ENCODE measurements around the gene LAG3. TPM values are rescaled to one million over a fixed set of nuclear protein-coding genes. Genes with fewer than 3 reads are reported as not detected.

Gene LAG3
- total RNA-seq, 1 experiment from 2014 or later = 4.1 TPM

- Histone ChIP-seq H3K27me3 (replicated peaks; ENCODE audit: insufficient read depth, low read depth, low read length, poor library complexity) (no peaks in the 10 kb centered on the region), H3K4me3 (ENCODE audit: low read depth, low read length, poor library complexity, severe bottlenecking) (no peak overlapping the region), H3K4me1 (ENCODE audit: insufficient read depth, low read length, poor library complexity, severe bottlenecking) (peaks cover 8% of the 10 kb centered on the region), H3K36me3 (ENCODE audit: insufficient read depth, low read length, poor library complexity, severe bottlenecking) (peaks cover 5% of the 10 kb centered on the region), H3K9me3 (ENCODE audit: low read depth, low read length, poor library complexity, severe bottlenecking) (no peaks in the 10 kb centered on the region), H3K27ac (ENCODE audit: low read depth, low read length, poor library complexity, severe bottlenecking) (no peak overlapping the region)
- TF ChIP-seq, protein P1, sequence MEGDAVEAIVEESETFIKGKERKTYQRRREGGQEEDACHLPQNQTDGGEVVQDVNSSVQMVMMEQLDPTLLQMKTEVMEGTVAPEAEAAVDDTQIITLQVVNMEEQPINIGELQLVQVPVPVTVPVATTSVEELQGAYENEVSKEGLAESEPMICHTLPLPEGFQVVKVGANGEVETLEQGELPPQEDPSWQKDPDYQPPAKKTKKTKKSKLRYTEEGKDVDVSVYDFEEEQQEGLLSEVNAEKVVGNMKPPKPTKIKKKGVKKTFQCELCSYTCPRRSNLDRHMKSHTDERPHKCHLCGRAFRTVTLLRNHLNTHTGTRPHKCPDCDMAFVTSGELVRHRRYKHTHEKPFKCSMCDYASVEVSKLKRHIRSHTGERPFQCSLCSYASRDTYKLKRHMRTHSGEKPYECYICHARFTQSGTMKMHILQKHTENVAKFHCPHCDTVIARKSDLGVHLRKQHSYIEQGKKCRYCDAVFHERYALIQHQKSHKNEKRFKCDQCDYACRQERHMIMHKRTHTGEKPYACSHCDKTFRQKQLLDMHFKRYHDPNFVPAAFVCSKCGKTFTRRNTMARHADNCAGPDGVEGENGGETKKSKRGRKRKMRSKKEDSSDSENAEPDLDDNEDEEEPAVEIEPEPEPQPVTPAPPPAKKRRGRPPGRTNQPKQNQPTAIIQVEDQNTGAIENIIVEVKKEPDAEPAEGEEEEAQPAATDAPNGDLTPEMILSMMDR (conservative IDR thresholded peaks at IDR 0.05; ENCODE audit: low read depth, low read length) = no peak
- TF ChIP-seq EZH2 (IDR thresholded peaks at IDR 0.05; ENCODE audit: borderline replicate concordance, low read depth, low read length, poor library complexity, severe bottlenecking) = no peak
- no TSS peak for BruUV-seq (replicated peaks)
- CTCF ChIA-PET = no interaction called here
- DNase-seq (ENCODE audit: low spot score) = no peak
- intact Hi-C loops (cut with micrococcal nuclease; ENCODE audit: unreplicated experiment) = no loop called here
- POLR2A ChIA-PET (ENCODE audit: low non-redundant PET) = no interaction called here
Observed at GRCh38 chr12:6782119-6782518, 9.8 kb downstream of the LAG3 start.

GRCh38 chr12:6782850-6783566, 10.7 kb downstream of the LAG3 start:
- BruUV-seq (replicated peaks) = no TSS peak
- no peak for TF ChIP-seq EZH2 (IDR thresholded peaks at IDR 0.05; ENCODE audit: borderline replicate concordance, low read depth, low read length, poor library complexity, severe bottlenecking)
- TF ChIP-seq, protein P1 (conservative IDR thresholded peaks at IDR 0.05; ENCODE audit: low read depth, low read length) = no peak
- ChIA-PET CTCF (no interaction called here), POLR2A (ENCODE audit: low non-redundant PET) (no interaction called here)
- Histone ChIP-seq H3K36me3 (ENCODE audit: insufficient read depth, low read length, poor library complexity, severe bottlenecking) (no peaks in the 10 kb centered on the region), H3K4me1 (ENCODE audit: insufficient read depth, low read length, poor library complexity, severe bottlenecking) (peaks cover 8% of the 10 kb centered on the region), H3K4me3 (ENCODE audit: low read depth, low read length, poor library complexity, severe bottlenecking) (no peak overlapping the region), H3K27ac (ENCODE audit: low read depth, low read length, poor library complexity, severe bottlenecking) (no peak overlapping the region), H3K27me3 (replicated peaks; ENCODE audit: insufficient read depth, low read depth, low read length, poor library complexity) (no peaks in the 10 kb centered on the region), H3K9me3 (ENCODE audit: low read depth, low read length, poor library complexity, severe bottlenecking) (no peaks in the 10 kb centered on the region)
- intact Hi-C loops (cut with micrococcal nuclease; ENCODE audit: unreplicated experiment) = no loop called here
- no peak for DNase-seq (ENCODE audit: low spot score)

- H3K27me3 ChIP-seq (replicated peaks; ENCODE audit: insufficient read depth, low read depth, low read length, poor library complexity) = no peaks in the 10 kb centered on the region
- BruUV-seq (replicated peaks) = no TSS peak
- H3K27ac ChIP-seq (ENCODE audit: low read depth, low read length, poor library complexity, severe bottlenecking) = no peak overlapping the region
- no peak overlapping the region for H3K4me3 ChIP-seq (ENCODE audit: low read depth, low read length, poor library complexity, severe bottlenecking)
- H3K9me3 ChIP-seq (ENCODE audit: low read depth, low read length, poor library complexity, severe bottlenecking) = no peaks in the 10 kb centered on the region
- H3K4me1 ChIP-seq (ENCODE audit: insufficient read depth, low read length, poor library complexity, severe bottlenecking) = peaks cover under 1% of the 10 kb centered on the region
- no peak for TF ChIP-seq EZH2 (IDR thresholded peaks at IDR 0.05; ENCODE audit: borderline replicate concordance, low read depth, low read length, poor library complexity, severe bottlenecking)
- TF ChIP-seq, protein P1 (conservative IDR thresholded peaks at IDR 0.05; ENCODE audit: low read depth, low read length) = no peak
- ChIA-PET CTCF (no interaction called here), POLR2A (ENCODE audit: low non-redundant PET) (no interaction called here)
- no peak for DNase-seq (ENCODE audit: low spot score)
- intact Hi-C loops (cut with micrococcal nuclease; ENCODE audit: unreplicated experiment) = no loop called here
- H3K36me3 ChIP-seq (ENCODE audit: insufficient read depth, low read length, poor library complexity, severe bottlenecking) = no peaks in the 10 kb centered on the region
Observed at GRCh38 chr12:6783828-6784227, 11.5 kb downstream of the LAG3 start.

Data from A673 (cell line).